Measurements from ENCODE around the gene GNPTG. TPM values are rescaled to one million over a fixed set of nuclear protein-coding genes. Genes with fewer than 3 reads are reported as not detected.

Gene GNPTG
- polyA plus RNA-seq (ENCODE audit: insufficient read depth in 1 of 5, insufficient read length in 5 of 5, low replicate concordance in 1 of 5), result 10 to 100 TPM; 28.2 to 56.6 (median 45.1) TPM
- long read RNA-seq, donor 1, transcript GNPTG-201 (11 exons, 1,983 nt), result major isoform, 17 of 29 reads
- long read RNA-seq, donor 1, partial matches to known transcripts, result 8 of 29 reads
- long read RNA-seq, donor 1, other reads (novel, unspliced or antisense), result 0 of 29 reads
- long read RNA-seq, donor 2, transcript GNPTG-201 (11 exons, 1,983 nt), result major isoform, 15 of 34 reads
- long read RNA-seq, donor 2, partial matches to known transcripts, result 18 of 34 reads
- long read RNA-seq, donor 2, other reads (novel, unspliced or antisense), result 0 of 34 reads
- long read RNA-seq, donor 3, transcript GNPTG-201 (11 exons, 1,983 nt), result major isoform, 26 of 40 reads
- long read RNA-seq, donor 3, partial matches to known transcripts, result 13 of 40 reads
- long read RNA-seq, donor 3, other reads (novel, unspliced or antisense), result 0 of 40 reads
- long read RNA-seq, donor 4, transcript GNPTG-201 (11 exons, 1,983 nt), result major isoform, 11 of 18 reads
- long read RNA-seq, donor 4, partial matches to known transcripts, result 5 of 18 reads
- long read RNA-seq, donor 4, other reads (novel, unspliced or antisense), result 0 of 18 reads
- long read RNA-seq, donor 5, transcript GNPTG-201 (11 exons, 1,983 nt), result major isoform, 39 of 58 reads
- long read RNA-seq, donor 5, transcript GNPTG-204 (3 exons, 386 nt), result minor isoform, 5 of 58 reads
- long read RNA-seq, donor 5, partial matches to known transcripts, result 14 of 58 reads
- long read RNA-seq, donor 5, other reads (novel, unspliced or antisense), result 0 of 58 reads
- long read RNA-seq, donor 6, transcript GNPTG-201 (11 exons, 1,983 nt), result major isoform, 34 of 36 reads
- long read RNA-seq, donor 6, partial matches to known transcripts, result 0 of 36 reads
- long read RNA-seq, donor 6, other reads (novel, unspliced or antisense), result 0 of 36 reads
- long read RNA-seq, donor 7, transcript GNPTG-201 (11 exons, 1,983 nt), result major isoform, 19 of 30 reads
- long read RNA-seq, donor 7, partial matches to known transcripts, result 8 of 30 reads
- long read RNA-seq, donor 7, other reads (novel, unspliced or antisense), result 0 of 30 reads
- long read RNA-seq, donor 8, transcript GNPTG-201 (11 exons, 1,983 nt), result major isoform, 8 of 8 reads
- long read RNA-seq, donor 8, partial matches to known transcripts, result 0 of 8 reads
- long read RNA-seq, donor 8, other reads (novel, unspliced or antisense), result 0 of 8 reads

- DNase-seq, result peak; percentile 87 to 89
Observed at GRCh38 chr16:1351582-1352362, at the start of gene GNPTG, which contains the start of gene TSR3. TSS of gene GNPTG (plus strand) at chr16:1351931. CDS start at chr16:1351966, 35 bp downstream. TSS of gene TSR3 (minus strand) at chr16:1351878. CDS start at chr16:1351804, 74 bp downstream.

GRCh38 chr16:1305823-1306222 is 45.9 kb upstream of the GNPTG start:
- DNase-seq, result no peak

GRCh38 chr16:1306334-1306733 is 45.4 kb upstream of the GNPTG start:
- DNase-seq, result no peak

- DNase-seq, result peak; percentile 48 to 56
Observed at GRCh38 chr16:1308036-1308976, 43.4 kb upstream of the GNPTG start.

- DNase-seq, result peak; percentile 100
Observed at GRCh38 chr16:1308977-1309885, 42.5 kb upstream of the GNPTG start, which contains the start of gene UBE2I. TSS of gene UBE2I (plus strand) at chr16:1309636. CDS start at chr16:1314031, 4,395 bp downstream.

GRCh38 chr16:1309888-1310831 is 41.6 kb upstream of the GNPTG start:
- DNase-seq, result no peak

- DNase-seq, result no peak
Observed at GRCh38 chr16:1310832-1311200, 40.9 kb upstream of the GNPTG start.

GRCh38 chr16:1311212-1311737 is 40.5 kb upstream of the GNPTG start:
- no peak for DNase-seq

- no peak for DNase-seq
Observed at GRCh38 chr16:1311738-1312466, 39.8 kb upstream of the GNPTG start.

- DNase-seq, result no peak
Observed at GRCh38 chr16:1312467-1312816, 39.3 kb upstream of the GNPTG start.

- DNase-seq, result no peak
Observed at GRCh38 chr16:1312903-1313302, 38.8 kb upstream of the GNPTG start.

- DNase-seq, result no peak
Observed at GRCh38 chr16:1313721-1314369, 37.9 kb upstream of the GNPTG start.

GRCh38 chr16:1314399-1315068 is 37.2 kb upstream of the GNPTG start:
- no peak for DNase-seq

GRCh38 chr16:1315081-1316032 is 36.4 kb upstream of the GNPTG start:
- DNase-seq, result no peak

Measured in right lung (tissue), 10 donors.